Mucosa of descending colon (tissue), 3 donors: ENCODE data around the gene SCUBE1. TPM values are rescaled to one million over a fixed set of nuclear protein-coding genes. Genes with fewer than 3 reads are reported as not detected.

Experiments used
- ATAC-seq: fragments of 200-7000 bp; cut with Tn5 transposase; one replicate; pipeline ENCODE4 v1.9.1; 2020; ENCODE audit warnings: mild to moderate bottlenecking, moderate library complexity
- DNase-seq, 3 donors: peaks; one replicate each; pipeline ENCODE4 v3.0.0-alpha.2; 2020
- H3K36me3 ChIP-seq: fragments of 200-600 bp; one replicate; pipeline ENCODE4 v1.8.0; 2021; ENCODE audit warnings: low read depth, mild to moderate bottlenecking
- H3K4me1 ChIP-seq: fragments of 200-600 bp; one replicate; pipeline ENCODE4 v1.8.0; 2021; ENCODE audit warnings: low read depth, mild to moderate bottlenecking
- H3K4me3 ChIP-seq: fragments of 200-600 bp; one replicate; pipeline ENCODE4 v1.8.0; 2021; ENCODE audit warnings: mild to moderate bottlenecking
- H3K9me3 ChIP-seq: fragments of 200-600 bp; one replicate; pipeline ENCODE4 v1.8.0; 2021; ENCODE audit warnings: mild to moderate bottlenecking
- intact Hi-C, 2 donors: fragments of 100-400 bp; cut with DNase I in 1 of 2; cut with micrococcal nuclease in 1 of 2; formaldehyde crosslinking; loops; one replicate each; pipeline versions ENCODE4 v1.11.0 to v1.11.1; 2022; cut with DNase I, micrococcal nuclease
- total RNA-seq, 3 donors: library from RNA; stranded (reverse); fragmentation: NEBNext Ultra II Directional in 2 of 3; extraction: Animal tissue kit (Norgen Biotek cat#: 25700) in 2 of 3; gene quantifications; one replicate each; pipeline versions ENCODE4 v1.2.1 to v1.2.4, GENCODE V29; 2021 to 2023
- TF ChIP-seq, protein P1 (sequence below): fragments of 200-600 bp; IDR thresholded peaks from one replicate; pipeline ENCODE4 v1.8.0; 2022; ENCODE audit warnings: antibody characterized with exemption, mild to moderate bottlenecking
- donor health status: DM: no; HTN: no; CAD: no; lungs with moderate emphysema.
- donor health status: DM: no; HTN: no; CAD: no.
- donor health status: DM: no; HTN: yes; CAD: no.

Gene SCUBE1
- total RNA-seq, 3 donors from 2014 or later = 3.8 to 20.9 (median 4.7) TPM

DNA sequence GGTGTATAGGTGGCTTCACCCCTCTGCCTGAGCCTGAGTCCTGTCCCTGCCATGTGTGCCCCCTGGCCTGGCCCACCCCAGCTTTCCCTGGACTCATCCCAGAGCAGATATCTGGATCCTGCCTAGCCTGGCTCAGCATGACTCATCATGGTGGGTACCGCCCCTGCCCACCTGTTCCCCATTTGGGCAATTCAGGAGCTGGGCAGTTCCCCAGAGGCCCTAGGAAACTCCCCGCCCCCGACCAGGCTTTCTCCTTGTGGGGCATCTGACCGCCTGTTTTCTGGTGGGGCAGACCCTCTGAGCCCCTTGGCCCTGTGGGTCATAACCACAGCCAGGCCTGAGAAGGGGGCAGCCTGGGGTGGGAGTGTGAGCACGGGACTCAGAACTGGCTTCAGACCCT, 187.4 kb downstream of the SCUBE1 start:
- ATAC-seq (no peak), DNase-seq (peak in 1 of 3 donors; percentile 64)
- no peaks in the 10 kb centered on the region for H3K36me3 ChIP-seq
- TF ChIP-seq, protein P1, sequence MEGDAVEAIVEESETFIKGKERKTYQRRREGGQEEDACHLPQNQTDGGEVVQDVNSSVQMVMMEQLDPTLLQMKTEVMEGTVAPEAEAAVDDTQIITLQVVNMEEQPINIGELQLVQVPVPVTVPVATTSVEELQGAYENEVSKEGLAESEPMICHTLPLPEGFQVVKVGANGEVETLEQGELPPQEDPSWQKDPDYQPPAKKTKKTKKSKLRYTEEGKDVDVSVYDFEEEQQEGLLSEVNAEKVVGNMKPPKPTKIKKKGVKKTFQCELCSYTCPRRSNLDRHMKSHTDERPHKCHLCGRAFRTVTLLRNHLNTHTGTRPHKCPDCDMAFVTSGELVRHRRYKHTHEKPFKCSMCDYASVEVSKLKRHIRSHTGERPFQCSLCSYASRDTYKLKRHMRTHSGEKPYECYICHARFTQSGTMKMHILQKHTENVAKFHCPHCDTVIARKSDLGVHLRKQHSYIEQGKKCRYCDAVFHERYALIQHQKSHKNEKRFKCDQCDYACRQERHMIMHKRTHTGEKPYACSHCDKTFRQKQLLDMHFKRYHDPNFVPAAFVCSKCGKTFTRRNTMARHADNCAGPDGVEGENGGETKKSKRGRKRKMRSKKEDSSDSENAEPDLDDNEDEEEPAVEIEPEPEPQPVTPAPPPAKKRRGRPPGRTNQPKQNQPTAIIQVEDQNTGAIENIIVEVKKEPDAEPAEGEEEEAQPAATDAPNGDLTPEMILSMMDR = no peak
- peaks cover 52% of the 10 kb centered on the region for H3K4me1 ChIP-seq
- intact Hi-C loops = no loop called here
- no peaks in the 10 kb centered on the region for H3K9me3 ChIP-seq
- no peak overlapping the region for H3K4me3 ChIP-seq

DNA sequence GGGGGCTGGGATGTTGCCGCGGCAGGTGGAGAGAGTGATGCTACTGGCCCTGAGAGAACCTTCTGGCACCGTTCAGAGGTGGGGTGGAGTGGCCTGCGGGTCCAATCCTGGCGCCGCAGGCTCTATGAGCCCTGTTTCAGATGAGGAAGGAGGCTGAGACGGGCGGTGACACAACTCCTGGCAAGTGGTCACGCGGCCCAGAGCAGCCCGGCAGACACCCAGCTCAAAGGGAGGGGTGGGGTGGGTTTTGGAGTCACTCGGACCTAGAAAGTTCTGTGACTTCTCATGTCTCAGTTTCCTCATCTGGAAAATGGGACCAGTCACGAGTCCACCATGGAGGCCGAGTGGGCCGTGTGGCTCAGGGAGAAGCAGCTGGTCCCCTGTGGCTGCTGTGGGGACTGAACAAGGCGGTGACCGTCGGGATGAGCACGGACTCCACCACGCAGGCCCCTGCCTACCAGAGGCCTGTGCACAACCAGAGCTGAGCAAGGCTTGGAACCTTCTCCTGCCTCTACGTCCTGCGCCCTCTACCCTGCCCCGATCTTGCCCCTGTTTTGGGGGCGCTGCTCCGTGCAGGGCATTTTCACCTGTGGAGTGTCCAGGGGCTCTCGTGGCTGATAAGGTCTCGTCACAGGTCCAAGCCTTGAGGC, 188.2 kb downstream of the SCUBE1 start:
- H3K9me3 ChIP-seq = no peaks in the 10 kb centered on the region
- intact Hi-C loops = no loop called here
- TF ChIP-seq, protein P1 = no peak
- DNase-seq = peak in 2 of 3 donors; percentile 46 to 73
- ATAC-seq = no peak
- H3K4me3 ChIP-seq = no peak overlapping the region
- H3K4me1 ChIP-seq = peaks cover 53% of the 10 kb centered on the region
- H3K36me3 ChIP-seq = no peaks in the 10 kb centered on the region

DNA sequence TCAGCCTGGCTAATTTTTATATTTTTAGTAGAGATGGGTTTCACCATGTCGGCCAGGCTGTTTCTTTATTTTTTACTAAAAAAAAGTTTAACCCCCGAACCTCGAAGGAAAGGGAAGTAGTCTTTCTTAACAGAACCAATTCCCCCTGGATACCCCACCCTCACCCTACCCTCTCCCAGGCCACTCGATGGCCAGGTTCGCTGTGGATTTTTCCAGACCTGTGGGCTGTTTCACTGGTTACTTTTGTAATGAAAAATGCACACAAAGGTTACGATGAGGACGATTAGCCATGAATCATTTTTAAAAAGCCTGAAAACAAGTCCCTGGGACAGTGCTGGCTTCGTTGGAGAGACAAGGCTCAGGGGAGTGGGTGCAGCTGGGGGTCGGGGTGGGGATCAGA, 189.3 kb downstream of the SCUBE1 start:
- Histone ChIP-seq H3K36me3 (no peaks in the 10 kb centered on the region), H3K9me3 (no peaks in the 10 kb centered on the region), H3K4me3 (no peak overlapping the region), H3K4me1 (peaks cover 44% of the 10 kb centered on the region)
- ATAC-seq (no peak), DNase-seq (no peak)
- TF ChIP-seq, protein P1 = no peak
- intact Hi-C loops = no loop called here

DNA sequence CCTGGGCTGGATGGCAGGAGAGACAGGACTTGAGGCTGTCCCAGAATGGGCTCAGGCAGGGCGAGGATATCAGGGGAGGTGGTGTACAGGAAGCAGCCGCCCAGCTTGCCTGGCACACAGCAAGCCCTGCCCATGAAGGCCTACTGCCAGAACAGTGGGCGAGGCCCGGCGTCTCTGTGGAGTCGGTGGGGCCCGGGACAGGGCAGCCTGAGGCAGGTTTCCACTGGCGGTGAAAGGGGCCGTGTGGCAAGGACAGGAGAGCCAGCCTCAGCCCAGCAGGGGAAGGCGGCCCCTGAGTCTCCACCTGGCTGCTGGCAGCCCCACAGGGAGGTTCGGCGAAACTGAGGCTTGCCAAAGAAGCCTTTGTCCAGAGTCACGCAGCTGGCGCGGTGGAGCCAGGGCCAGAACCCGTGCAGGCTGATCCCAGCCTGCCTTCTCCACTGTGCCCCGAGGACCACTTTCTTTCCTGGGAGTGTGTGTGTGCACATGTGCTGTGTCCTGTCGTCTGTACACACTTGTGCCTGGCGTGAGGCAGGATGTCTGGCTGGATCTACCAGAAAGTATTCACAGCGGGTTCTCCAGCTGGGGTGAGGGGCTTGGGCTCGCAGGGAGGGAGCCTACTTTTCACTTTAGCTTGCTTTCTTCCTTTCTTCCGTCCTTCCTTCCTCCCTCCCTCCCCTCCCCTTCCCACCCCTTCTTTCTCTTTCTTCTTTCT, 190.7 kb downstream of the SCUBE1 start:
- H3K4me1 ChIP-seq = peaks cover 33% of the 10 kb centered on the region
- peak overlapping the region; percentile 60 for H3K4me3 ChIP-seq

DNA sequence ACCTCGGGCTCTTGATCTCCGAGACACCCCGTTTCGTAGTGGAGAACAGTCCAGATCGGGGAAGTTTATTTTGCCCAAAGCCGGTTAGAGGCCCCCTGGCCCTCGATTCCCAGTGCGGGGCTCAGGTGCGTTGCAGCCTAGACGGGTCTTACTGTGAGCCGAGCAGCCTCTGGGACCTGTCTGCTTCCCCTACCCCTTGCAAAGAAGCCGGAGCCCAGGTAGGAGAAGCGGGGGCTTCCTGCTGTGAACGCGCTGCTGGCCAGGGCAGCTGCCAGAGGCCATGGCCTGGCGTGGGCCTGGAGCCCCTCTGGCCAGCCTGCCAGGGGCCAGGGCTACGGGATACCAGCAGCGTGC, 191.2 kb downstream of the SCUBE1 start:
- intact Hi-C loops = no loop called here
- Histone ChIP-seq H3K4me1 (peaks cover 30% of the 10 kb centered on the region), H3K4me3 (peak overlapping the region; percentile 60)

More for the DNA sequence above, 190.7 kb downstream of the SCUBE1 start:
- H3K36me3 ChIP-seq = no peaks in the 10 kb centered on the region
- intact Hi-C loops = no loop called here
- TF ChIP-seq, protein P1 = no peak
- peak; percentile 91 to 92 (median 91) for DNase-seq
- H3K9me3 ChIP-seq = no peaks in the 10 kb centered on the region
- peak; percentile 88 for ATAC-seq

More for the DNA sequence above, 191.2 kb downstream of the SCUBE1 start:
- DNase-seq (no peak), ATAC-seq (no peak)
- Histone ChIP-seq H3K9me3 (no peaks in the 10 kb centered on the region), H3K36me3 (no peaks in the 10 kb centered on the region)
- TF ChIP-seq, protein P1 = no peak
